GM18520 (cell line): ENCODE results near the gene RAB22A.

Experiments used
- ATAC-seq: cut with Tn5 transposase; IDR thresholded peaks from one replicate; pipeline ENCODE4 v1.9.1; 2021; ENCODE audit not compliant: unreplicated experiment

RAB22A gene

GRCh38 chr20:58384821-58385220 lies 75.3 kb downstream of the RAB22A start:
- ATAC-seq: no peak

GRCh38 chr20:58388028-58388601 lies 78.6 kb downstream of the RAB22A start:
- ATAC-seq: no peak

GRCh38 chr20:58388882-58389323 lies 79.4 kb downstream of the RAB22A start, which contains the start of gene VAPB:
Gene VAPB, plus strand, starts transcription at chr20:58389229. Its CDS starts 231 bp downstream, at chr20:58389460.
- peak; percentile 85 for ATAC-seq

GRCh38 chr20:58389324-58389967 lies 79.9 kb downstream of the RAB22A start:
- peak; percentile 16 for ATAC-seq

DNA sequence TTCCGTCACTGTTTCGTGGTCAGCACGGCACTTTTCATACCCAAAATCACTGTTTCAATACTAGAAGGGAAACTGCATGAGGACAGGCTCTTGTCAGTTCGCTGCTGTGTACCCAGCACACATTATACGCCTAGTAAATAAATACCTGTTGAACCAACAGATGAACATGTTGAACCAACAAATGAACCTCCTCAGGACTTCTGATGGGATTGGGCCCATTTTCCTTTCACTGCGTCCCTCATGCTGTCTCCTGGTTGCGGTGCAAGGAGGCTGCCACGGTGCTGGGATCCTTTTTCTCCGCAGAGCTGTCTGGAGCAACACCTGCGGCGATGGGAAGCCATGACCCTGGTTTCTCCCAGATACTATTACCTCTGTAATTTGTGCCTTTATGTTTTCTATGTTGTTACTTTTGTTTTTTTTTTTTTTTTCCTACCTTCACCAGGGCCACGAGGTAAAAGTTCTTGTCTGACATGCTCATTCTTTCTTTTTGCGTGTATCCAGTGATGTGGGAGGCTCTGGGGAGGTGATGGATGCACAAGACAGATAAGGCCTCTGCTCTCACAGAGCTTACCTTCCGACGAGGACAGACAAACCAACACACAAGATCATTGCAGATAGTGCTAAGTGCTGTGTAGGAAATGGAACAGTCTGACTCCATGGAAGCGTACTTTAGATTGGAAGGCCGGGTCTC lies 80.6 kb downstream of the RAB22A start:
- ATAC-seq: no peak

GRCh38 chr20:58390659-58391035 lies 81.1 kb downstream of the RAB22A start:
- ATAC-seq: no peak

GRCh38 chr20:58392286-58392685 lies 82.8 kb downstream of the RAB22A start:
- no peak for ATAC-seq

DNA sequence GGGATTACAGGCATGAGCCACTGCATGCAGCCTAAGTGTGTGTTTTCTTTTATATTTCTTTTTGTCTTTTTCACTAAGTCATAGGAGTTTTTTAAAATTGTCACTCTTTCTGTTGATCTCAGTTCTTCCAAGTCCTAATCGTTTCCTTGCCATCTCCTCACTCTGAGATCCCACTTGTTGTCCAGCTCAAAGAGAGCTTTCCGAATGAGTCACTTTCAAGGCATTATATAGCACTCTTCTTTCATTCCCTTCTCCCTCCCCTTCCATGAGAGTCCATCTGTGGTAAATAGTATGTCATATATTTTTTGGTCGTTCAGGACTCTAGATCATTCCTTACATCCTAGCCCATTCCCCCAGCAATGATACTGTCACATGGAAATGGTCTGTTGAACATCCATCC lies 83.8 kb downstream of the RAB22A start:
- ATAC-seq: no peak

DNA sequence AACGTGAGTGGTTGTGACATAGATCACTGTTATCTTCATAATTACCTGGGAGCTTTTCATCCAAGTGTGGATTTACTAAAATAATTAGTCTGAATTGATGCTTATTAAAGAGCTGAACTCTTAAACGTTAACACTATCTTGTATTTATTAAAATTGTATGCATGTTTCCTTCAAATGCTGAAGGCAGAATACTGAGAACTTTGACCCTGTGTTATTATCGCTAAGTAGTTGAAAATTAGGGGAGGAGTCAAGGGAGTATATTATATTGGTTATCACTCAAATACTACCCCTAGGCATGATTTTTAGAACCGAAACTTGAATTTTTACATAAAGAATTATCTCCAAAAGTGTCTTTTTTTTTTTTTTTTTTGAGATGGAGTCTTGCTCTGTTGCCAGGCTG lies 85.3 kb downstream of the RAB22A start:
- no peak for ATAC-seq

DNA sequence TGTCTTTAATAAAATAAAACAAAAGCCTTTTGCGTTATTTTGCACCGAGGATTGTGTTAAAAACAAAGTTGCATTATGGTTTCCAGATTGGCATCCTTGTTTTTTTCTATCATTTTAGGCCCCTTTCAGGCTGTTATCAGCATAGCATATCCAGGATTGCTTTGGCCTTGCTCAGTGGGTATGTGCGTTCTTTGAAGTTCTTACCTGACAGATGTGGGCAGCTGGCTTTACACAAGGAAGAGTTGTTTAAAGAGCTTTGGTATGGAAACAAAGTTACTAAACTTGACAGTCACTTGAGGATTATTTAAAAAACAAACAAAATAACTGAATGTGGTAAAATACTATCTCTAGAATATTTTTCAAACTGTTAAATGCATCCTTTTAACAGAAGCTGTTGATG lies 86.1 kb downstream of the RAB22A start:
- ATAC-seq: no peak

DNA sequence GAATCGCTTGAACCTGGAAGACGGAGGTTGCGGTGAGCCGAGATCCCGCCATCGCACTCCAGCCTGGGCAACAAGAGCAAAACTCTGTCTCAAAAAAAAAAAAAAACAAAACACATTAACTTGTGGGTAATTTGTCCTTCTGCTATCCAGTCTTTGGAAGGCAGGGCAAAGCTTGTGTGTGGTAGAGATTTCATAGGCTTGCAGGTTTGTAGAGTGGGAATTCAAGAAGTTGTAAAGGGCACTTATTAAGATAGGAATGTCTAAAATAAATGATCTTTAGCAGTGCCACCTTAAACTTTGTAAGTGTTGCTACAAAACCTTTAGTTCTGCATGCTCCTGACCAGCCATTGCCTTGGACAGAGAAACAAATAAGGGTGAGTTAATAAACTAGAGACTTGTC lies 87.9 kb downstream of the RAB22A start:
- ATAC-seq: no peak

DNA sequence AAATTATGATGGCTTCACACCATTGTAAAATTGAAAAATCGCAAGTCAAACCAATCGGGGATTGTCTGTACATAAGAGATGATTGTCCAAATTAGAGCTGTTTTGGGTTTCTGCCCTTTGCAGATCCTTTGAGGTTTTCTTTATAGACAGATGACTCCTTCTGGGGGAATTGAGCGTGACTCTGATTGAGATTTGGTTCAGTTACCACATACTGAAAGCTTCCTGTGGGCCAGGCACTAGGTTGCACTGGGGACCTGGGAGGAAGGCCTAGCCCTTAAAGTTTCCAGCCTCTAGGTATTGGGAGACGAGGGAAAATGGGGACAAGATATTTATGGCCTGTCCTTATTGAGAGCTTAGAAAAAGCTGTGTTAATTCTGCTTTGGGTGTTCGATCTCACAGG lies 88.7 kb downstream of the RAB22A start:
- no peak for ATAC-seq

DNA sequence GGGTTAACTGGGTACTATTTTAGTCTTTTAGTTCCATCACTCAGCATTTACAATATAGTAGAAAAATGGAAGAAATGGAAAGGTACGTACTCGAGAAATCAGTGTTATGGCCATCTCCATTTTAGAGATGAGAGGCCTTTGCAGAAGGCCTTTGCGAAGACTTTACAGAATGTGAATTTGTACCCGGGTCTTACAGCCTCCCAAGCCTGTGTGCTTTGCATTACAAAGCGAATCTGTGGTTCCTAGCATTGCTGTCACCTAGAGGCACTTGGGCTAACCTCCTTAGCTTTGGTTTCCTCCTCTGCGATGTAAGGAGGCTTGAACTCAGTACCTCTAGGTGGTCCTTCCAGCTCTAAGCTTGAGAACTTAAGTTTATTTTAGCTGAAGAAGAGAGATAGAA lies 90.4 kb downstream of the RAB22A start:
- ATAC-seq: no peak

GRCh38 chr20:58401162-58401561 lies 91.6 kb downstream of the RAB22A start:
- ATAC-seq: no peak

GRCh38 chr20:58402305-58402704 lies 92.8 kb downstream of the RAB22A start:
- no peak for ATAC-seq

- no peak for ATAC-seq
Observed at GRCh38 chr20:58402827-58403226, 93.3 kb downstream of the RAB22A start.

- no peak for ATAC-seq
Observed at GRCh38 chr20:58403272-58403671, 93.8 kb downstream of the RAB22A start.

GRCh38 chr20:58405504-58406291 lies 96.2 kb downstream of the RAB22A start:
- ATAC-seq: no peak

DNA sequence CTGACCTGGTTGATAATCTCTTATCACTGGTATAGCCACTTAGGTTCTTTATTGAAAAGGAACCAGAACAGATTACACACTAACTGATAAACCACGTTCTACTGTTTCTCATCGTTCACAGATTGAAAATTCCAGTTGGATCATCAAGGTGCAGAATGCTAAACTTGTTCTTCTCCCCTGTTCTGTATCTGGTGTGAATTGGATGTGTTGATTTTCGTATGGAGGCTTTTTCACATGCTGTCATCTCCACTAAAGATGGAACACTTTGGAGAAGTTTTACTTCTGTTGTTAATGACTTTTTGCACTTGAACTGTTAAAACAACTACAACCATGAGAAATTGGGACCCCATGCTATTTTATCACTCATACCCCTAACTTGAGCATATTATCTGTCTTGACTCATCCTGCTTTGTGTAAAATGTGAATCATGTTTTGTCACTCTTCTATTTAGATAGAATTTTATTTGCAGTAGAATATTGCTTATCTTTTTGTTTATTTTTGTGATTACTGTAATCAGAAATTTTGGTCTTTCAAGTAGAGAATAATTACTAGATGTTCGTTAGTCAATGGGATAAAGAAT lies 97.0 kb downstream of the RAB22A start:
- no peak for ATAC-seq

DNA sequence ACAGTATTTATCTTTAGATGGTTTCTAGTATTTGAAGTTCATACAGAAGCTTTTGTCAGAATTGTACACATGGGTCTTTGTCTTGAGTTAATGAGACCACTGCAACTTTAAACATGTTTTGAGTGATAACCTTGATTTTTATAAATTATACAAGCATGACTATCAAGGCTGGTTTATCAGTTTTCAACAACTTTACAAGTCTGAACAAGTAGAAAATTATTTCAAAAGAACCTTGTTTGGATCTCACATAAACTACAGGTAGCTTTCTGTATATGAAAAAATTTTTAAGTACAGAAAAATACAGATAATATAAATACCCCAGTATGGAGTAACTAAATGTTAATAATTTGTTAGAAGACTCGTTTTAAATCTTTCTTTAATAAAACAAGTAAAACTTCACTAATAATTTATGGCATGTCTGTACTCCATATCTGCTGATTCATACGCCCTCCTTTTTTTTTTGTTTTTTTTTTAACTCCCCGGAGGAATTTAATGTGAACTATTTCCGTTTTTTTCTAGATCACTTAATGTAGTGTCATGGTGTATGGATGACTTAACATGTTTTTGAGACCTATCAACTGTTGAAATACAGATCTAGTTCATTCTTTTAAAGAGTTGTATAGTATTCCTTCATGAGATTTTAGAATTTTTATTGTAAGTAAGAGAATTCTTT lies 97.8 kb downstream of the RAB22A start:
- no peak for ATAC-seq
